ENCODE results near the gene HCAR1.
A peak's percentile ranks its signal among the peaks of the same experiment; 100 is the strongest.
"Not testable (repeated sequence)": the region's sequence is repeated elsewhere in the genome, so short reads cannot be mapped to it uniquely, and the experiment has no call there.

Gene HCAR1

GRCh38 chr12:122730215-122731014 is at the start of gene HCAR1:
Gene HCAR1 (minus strand): TSS chr12:122730844. CDS start chr12:122730339, 505 bp downstream.
- TF ChIP-seq, protein P1, sequence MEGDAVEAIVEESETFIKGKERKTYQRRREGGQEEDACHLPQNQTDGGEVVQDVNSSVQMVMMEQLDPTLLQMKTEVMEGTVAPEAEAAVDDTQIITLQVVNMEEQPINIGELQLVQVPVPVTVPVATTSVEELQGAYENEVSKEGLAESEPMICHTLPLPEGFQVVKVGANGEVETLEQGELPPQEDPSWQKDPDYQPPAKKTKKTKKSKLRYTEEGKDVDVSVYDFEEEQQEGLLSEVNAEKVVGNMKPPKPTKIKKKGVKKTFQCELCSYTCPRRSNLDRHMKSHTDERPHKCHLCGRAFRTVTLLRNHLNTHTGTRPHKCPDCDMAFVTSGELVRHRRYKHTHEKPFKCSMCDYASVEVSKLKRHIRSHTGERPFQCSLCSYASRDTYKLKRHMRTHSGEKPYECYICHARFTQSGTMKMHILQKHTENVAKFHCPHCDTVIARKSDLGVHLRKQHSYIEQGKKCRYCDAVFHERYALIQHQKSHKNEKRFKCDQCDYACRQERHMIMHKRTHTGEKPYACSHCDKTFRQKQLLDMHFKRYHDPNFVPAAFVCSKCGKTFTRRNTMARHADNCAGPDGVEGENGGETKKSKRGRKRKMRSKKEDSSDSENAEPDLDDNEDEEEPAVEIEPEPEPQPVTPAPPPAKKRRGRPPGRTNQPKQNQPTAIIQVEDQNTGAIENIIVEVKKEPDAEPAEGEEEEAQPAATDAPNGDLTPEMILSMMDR (conservative IDR thresholded peaks at IDR 0.05; ENCODE audit: low read depth, low read length): peak; percentile 45
- H3K4me3 ChIP-seq (ENCODE audit: low read depth, low read length): peak within 1 kb of the TSS; percentile 56
- peak; percentile 63 for DNase-seq (ENCODE audit: low read depth)

DNA sequence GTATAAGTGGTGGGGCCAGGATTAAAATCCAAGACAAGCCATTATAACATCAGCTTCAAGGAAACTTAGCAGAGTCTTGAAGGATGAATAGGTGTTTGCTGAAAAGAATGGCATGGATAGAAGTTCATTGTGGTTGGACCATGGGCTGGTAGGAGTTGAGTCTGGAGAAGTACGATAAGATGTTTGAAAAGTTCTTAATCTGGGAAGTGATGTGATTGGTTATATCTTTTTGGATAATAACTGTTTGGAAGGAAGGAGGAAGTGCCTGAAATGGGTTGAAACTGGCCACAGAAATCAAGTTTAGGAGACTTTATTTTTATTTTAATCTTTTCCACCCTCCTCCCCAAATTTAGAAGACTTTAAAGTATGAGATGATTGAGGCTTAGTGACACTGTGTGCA is 26.9 kb upstream of the HCAR1 start:
- TF ChIP-seq, protein P1 (conservative IDR thresholded peaks at IDR 0.05; ENCODE audit: low read depth, low read length): no peak
- DNase-seq (ENCODE audit: low read depth): no peak
- H3K4me3 ChIP-seq (ENCODE audit: low read depth, low read length): no peak overlapping the region

DNA sequence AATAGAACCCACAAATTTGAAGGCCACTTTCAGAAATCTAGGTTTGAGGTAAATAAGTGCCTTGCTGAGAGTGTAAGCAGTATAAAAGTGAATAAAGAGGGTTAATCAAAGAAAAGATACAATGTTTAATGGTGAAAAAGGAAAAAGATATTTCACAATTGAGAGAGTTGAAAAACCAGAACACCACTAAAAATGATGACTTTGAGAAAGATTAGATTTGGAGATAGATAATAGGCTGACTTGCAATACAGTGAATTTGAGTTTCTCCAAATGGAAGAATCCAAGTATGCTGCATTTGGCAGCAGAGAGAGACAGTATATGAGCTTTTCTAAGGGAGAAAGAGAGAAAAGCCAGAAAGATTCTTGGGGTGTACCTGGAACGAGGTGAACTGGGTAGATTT is 24.1 kb upstream of the HCAR1 start:
- TF ChIP-seq, protein P1 (conservative IDR thresholded peaks at IDR 0.05; ENCODE audit: low read depth, low read length): no peak
- no peak for DNase-seq (ENCODE audit: low read depth)
- no peak overlapping the region for H3K4me3 ChIP-seq (ENCODE audit: low read depth, low read length)

GRCh38 chr12:122753319-122753650 is 22.6 kb upstream of the HCAR1 start:
- peak; percentile 17 for DNase-seq (ENCODE audit: low read depth)
- peak overlapping the region; percentile 86 for H3K4me3 ChIP-seq (ENCODE audit: low read depth, low read length)
- TF ChIP-seq, protein P1 (conservative IDR thresholded peaks at IDR 0.05; ENCODE audit: low read depth, low read length): no peak

DNA sequence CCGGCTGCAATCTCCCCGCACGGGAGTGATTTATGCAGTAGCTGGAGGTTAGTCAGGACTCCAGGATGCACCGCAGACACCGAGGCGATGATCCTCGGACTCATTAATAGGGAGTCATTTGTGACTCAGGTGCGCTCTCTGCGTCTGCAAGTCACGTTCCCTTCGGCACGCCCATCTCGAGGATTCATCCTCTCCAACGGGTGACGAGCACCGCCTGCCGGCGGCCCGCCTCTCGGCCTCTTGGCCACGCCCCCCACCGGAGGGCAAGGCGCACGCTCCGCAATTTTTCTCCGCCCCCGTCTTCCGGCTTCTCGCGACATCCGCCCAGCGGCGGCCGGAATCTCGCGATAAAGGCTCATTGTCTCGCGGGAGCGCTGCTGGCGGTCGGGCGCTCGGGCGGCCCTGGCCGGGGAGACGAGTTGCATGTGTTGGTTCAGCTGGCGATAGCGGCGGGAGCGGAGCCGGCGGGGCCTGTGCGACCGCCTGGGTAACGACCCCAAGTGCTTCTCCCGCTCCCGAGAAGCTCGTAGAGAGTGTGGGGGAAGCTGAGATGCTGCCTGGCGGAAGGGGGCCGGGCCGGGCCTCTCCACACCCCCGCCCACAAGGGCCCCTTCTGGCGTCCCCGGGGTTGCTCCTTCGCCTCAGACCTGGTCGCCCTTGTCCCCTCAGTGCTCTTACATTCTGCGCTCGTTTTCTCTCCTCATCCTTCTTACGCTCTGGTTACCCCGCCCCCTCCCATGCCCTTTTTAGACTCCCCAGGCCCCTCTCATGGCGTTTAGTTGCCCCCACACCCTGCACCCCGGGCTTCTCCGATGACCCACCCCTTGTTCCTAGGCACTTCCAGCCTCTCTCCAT is 22.0 kb upstream of the HCAR1 start, which contains the start of gene DENR:
Gene DENR (plus strand): TSS at position 361 of the 855 bp plus-strand sequence. CDS start 878 bp downstream, outside the sequence.
- H3K4me3 ChIP-seq (ENCODE audit: low read depth, low read length): peak within 1 kb of the TSS; percentile 86
- TF ChIP-seq, protein P1 (conservative IDR thresholded peaks at IDR 0.05; ENCODE audit: low read depth, low read length): peak; percentile 85
- DNase-seq (ENCODE audit: low read depth): peak; percentile 96

- DNase-seq (ENCODE audit: low read depth): not testable (repeated sequence)
These were observed 20.3 kb upstream of the HCAR1 start for GRCh38 chr12:122750781-122751515.

More at GRCh38 chr12:122750781-122751515, 20.3 kb upstream of the HCAR1 start:
- H3K4me3 ChIP-seq (ENCODE audit: low read depth, low read length): not testable (repeated sequence)

Measured in choroid plexus epithelial cell (primary cell).